Mononuclear cell (primary cell): ENCODE data around the gene PHRF1. TPM values are rescaled to one million over a fixed set of nuclear protein-coding genes. Genes with fewer than 3 reads are reported as not detected.

Source experiments
- H3K27me3 ChIP-seq: 2 replicates; pipeline ENCODE4 v1.6.0; 2011; ENCODE audit warnings: low read length, control low read depth; ENCODE audit not compliant: insufficient read depth
- H3K4me1 ChIP-seq: 2 replicates; pipeline ENCODE4 v1.5.1; 2011; ENCODE audit warnings: mild to moderate bottlenecking, low read length, control low read depth; ENCODE audit not compliant: insufficient read depth
- H3K4me3 ChIP-seq: 2 replicates; pipeline ENCODE4 v1.5.1; 2011; ENCODE audit warnings: mild to moderate bottlenecking, low read length, moderate library complexity
- H3K9me3 ChIP-seq: 2 replicates; pipeline ENCODE4 v1.5.1; 2011; ENCODE audit warnings: low read depth, mild to moderate bottlenecking, control low read depth, low read length
- total RNA-seq: library from RNA; depleted of rRNA; stranded (reverse); fragments of >200 nt; gene quantifications from one replicate; pipeline ENCODE4 v1.2.3, GENCODE V29; 2012

The PHRF1 gene
- total RNA-seq, 1 donor: 25.1 TPM

DNA sequence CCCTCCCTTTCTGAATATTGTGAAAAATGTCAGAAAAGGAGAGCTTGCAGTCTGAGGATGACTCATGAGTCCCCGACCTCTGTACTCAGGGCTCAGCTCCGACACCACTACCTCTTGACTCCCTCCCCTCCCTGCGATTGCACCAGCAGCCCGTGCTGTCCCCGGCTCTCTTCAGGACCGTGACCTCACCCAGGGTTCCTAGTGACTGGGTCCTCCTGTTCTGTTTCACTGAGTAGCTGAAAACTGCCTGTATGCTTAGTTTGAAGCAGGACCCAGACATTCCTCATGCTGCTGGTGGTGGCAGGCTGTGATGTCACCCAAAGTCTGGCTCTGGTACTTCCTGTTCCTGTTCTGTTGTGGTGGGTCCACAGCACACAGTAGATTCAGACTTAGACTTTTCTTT, 11.7 kb downstream of the PHRF1 start:
- Histone ChIP-seq H3K27me3 (no peaks in the 10 kb centered on the region), H3K4me1 (peaks cover 23% of the 10 kb centered on the region), H3K4me3 (no peak overlapping the region), H3K9me3 (no peaks in the 10 kb centered on the region)

DNA sequence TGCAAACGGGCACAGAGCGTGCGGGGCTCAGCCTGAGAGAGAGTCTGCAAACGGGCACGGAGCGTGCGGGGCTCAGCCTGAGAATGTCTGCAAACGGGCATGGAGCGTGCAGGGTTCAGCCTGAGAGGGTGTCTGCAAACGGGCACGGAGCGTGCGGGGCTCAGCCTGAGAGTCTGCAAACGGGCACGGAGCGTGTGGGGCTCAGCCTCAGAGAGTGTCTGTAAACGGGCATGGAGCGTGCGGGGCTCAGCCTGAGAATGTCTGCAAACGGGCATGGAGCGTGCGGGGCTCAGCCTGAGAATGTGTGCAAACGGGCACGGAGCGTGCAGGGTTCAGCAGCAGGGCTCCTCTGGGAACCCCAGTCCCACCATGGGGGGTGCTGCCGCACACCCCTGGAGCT, 13.5 kb downstream of the PHRF1 start:
- Histone ChIP-seq H3K4me1 (peaks cover 23% of the 10 kb centered on the region), H3K27me3 (no peaks in the 10 kb centered on the region), H3K4me3 (no peak overlapping the region), H3K9me3 (no peaks in the 10 kb centered on the region)

DNA sequence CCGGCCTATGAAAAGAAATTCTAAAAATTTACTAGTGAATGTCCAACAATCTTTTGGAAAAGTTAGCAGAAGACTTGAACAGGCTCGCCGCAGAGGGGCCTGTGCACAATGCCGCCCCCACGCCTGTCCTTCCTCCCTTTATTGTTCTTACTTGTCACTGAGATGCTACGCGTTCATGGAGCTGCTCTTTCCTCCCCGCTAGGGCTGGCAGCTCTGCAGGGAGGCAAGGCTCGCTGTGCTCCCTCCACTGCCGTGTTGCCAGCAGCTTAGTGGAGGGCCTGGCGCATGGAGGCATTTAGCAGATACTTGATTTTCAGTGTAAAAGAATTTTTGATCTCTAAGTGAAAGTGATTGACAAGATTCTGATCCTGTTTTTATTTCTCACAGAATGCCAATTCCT, 14.7 kb downstream of the PHRF1 start:
- Histone ChIP-seq H3K9me3 (no peaks in the 10 kb centered on the region), H3K27me3 (no peaks in the 10 kb centered on the region)

DNA sequence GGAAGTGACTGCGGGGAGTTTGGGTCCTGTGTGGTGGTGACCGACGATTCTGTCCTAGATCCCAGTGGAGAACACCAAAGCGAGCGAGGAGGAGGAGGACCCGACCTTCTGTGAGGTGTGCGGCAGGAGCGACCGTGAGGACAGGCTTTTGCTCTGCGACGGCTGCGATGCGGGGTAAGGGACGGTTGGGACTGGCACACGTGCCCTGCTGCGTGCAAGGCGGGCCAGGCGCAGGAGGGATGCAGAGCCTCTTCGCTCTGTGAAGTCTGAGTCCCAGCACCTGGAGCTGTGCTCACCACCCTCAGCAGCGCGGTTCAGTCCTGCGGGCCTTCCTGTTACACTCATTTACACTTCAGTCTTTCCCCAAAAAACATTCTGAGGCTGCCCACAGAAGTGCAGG, 16.2 kb downstream of the PHRF1 start:
- H3K27me3 ChIP-seq: no peaks in the 10 kb centered on the region
- H3K4me3 ChIP-seq: no peak overlapping the region
- H3K4me1 ChIP-seq: peaks cover 11% of the 10 kb centered on the region
- no peaks in the 10 kb centered on the region for H3K9me3 ChIP-seq

More for the DNA sequence above, 14.7 kb downstream of the PHRF1 start:
- Histone ChIP-seq H3K4me1 (peaks cover 23% of the 10 kb centered on the region), H3K4me3 (no peak overlapping the region)

DNA sequence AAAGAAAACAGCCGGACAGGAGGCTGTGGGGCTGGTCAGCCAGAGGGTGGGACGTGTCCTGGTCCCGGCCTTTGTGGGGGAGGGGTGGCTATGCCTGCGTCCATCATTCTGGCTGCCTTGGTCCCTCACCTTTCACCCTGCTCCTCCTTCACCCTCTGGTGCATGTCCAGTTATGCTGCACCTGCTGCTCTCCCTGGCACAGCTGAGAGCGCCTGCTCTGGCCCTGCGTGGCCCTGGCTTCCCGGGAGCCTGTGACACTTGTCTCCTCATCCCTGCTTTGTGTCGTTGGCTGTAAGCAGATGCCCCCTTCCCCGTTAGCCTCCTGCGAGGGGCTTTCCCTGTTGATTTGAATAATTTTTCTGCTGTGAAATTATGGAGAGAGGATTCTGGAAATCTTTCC, 16.6 kb downstream of the PHRF1 start:
- Histone ChIP-seq H3K4me1 (peaks cover 7% of the 10 kb centered on the region), H3K27me3 (no peaks in the 10 kb centered on the region), H3K4me3 (no peak overlapping the region), H3K9me3 (no peaks in the 10 kb centered on the region)

DNA sequence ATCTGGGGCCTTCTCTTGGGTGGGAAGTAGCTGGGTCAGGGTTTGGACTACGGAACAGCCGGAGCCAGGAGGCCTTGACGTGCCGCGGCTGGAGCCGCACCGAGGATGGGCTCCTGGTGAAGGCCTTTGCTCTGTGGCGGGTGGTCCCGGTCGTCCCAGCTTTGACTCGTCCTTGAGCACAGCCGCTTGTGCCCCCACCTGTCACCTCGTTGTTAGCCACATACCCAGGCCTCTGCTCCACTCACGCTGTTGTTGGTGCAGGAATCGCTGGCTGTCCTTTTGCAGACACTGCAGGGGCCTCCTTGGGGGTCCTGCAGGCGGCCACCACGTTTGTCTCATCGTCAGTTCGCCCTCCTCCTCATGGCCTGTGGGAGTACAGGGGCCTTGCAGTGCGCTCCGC, 17.1 kb downstream of the PHRF1 start:
- Histone ChIP-seq H3K4me1 (peaks cover 3% of the 10 kb centered on the region), H3K27me3 (no peaks in the 10 kb centered on the region), H3K9me3 (no peaks in the 10 kb centered on the region), H3K4me3 (no peak overlapping the region)

DNA sequence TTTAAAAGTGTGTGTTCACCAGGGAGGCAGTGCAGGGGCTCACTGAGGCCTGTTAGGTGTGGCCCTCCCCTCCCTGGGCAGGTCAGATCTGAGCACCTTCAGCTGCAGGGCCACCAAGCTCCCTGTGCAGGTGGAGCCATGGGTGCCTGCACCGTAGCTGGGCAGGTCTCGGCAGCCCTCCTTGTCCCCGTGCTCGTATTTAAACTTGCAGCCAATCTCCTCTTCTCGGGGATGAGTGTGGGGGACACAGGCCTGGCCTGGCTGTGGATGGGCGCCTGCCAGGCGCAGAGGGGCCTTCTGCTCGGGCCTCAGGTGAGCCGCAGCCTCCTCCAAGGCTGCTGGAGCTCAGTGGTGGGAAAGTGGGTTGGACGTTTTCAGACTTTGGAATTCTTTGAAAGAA, 19.1 kb downstream of the PHRF1 start:
- Histone ChIP-seq H3K4me1 (no peaks in the 10 kb centered on the region), H3K4me3 (no peak overlapping the region), H3K9me3 (no peaks in the 10 kb centered on the region), H3K27me3 (no peaks in the 10 kb centered on the region)

DNA sequence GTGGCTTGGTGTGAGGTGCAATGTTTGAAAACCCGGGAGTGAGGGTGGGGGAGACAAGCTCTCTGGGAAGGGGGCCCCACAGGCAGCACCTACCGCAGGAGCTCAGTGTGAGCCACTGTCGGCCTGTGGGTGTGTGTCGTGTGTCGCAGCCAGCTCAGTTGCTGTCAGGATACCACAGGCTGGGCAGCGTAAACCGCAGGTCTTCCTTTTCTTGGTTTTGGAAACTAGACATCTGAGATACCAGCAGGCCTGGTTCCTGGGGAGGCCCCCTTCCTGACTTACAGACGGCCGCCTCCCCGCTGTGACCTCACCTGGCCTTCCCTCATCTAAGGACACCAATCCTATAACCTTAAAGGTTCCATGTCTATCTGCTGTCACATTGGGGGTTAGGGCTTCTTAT, 20.1 kb downstream of the PHRF1 start:
- H3K4me1 ChIP-seq: no peaks in the 10 kb centered on the region
- no peak overlapping the region for H3K4me3 ChIP-seq
- H3K27me3 ChIP-seq: no peaks in the 10 kb centered on the region
- H3K9me3 ChIP-seq: no peaks in the 10 kb centered on the region

DNA sequence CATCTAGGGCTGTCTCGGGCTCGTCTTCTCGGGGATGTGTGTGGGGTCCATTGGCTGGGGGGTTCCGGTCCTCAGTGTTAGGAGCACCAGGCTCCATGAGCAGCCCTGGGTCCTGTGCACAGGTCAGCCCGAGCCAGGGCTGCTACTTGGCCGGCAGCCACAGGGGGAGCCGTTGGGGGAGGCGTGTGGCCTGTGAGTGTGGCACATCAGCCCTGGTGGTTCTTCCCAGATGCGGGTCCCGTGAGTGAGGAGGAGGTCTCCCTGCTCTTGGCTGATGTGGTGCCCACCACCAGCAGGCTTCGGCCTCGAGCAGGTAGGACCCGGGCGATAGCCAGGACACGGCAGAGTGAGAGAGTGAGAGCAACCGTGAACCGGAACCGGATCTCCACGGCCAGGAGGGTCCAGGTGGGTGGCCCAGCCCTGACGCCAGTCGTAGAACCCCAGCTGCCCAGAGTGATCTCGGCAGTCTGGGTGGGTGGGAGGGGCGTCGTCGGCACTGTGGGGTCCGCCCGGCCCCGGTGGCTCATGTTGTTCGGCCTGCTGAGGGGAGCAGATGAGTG, 21.0 kb downstream of the PHRF1 start:
- Histone ChIP-seq H3K9me3 (no peaks in the 10 kb centered on the region), H3K27me3 (no peaks in the 10 kb centered on the region), H3K4me1 (no peaks in the 10 kb centered on the region), H3K4me3 (no peak overlapping the region)

DNA sequence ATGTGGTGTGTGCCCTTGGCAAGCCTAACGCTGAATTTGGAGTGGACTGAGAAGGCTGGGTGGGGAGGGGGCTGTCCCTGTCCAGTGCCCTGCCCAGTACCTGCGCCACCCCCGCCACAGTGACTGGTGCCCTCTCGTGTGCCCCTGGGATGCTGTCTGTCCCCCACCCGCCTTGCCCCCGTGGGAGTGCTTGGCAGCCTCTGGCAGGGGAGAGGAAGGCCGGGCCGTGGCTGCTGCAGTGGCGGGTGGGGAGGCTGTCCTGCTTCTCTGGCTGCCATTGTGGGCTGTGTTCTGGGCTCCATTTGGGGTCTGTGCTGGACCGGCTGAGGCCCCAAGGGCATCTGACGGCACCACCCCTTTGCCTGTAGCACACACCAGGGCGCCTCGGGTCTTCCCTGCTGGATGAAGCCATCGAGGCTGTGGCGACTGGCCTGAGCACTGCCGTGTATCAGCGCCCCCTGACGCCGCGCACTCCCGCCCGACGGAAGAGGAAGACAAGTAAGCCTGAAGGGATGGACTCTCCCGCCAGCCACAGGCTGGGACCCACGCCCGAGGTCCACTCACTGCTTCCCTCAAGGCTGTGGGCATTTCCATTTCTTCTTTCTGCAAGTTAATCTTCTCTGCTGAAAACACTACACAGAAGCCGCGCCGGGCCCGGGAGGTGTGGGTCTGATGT, 21.9 kb downstream of the PHRF1 start:
- Histone ChIP-seq H3K27me3 (no peaks in the 10 kb centered on the region), H3K9me3 (no peaks in the 10 kb centered on the region), H3K4me3 (no peak overlapping the region), H3K4me1 (no peaks in the 10 kb centered on the region)

DNA sequence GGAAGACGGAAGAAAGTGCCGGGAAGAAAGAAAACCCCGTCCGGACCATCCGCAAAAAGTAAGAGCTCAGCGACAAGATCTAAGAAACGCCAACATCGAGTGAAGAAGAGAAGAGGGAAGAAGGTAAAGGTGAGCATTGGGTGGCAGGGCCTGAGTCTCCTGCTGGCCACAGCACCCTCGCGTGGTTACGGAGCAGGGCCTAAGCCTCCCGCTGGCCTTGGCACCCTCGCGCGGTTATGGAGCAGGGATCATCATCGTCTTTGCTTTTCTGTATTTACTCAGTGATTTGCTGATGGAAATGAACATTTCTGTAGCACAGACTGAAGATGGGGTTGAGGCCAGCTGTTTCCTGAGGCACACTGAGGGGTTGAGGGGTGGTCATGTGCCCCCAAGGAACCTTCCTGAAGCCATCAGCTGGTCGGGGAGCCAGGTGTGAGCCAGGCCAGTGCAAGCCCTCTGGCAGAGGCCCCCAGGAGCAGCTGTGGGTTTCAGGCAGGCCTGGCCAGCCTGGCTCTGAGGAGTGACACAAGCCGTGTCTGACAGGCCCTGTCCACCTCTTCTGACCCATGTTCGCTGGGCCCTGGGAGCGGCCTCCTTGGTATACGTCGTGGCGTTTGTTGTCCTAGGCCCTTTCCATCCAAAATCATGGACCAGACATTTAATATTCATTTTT, 25.4 kb downstream of the PHRF1 start:
- Histone ChIP-seq H3K4me3 (no peak overlapping the region), H3K9me3 (no peaks in the 10 kb centered on the region), H3K4me1 (no peaks in the 10 kb centered on the region), H3K27me3 (no peaks in the 10 kb centered on the region)

DNA sequence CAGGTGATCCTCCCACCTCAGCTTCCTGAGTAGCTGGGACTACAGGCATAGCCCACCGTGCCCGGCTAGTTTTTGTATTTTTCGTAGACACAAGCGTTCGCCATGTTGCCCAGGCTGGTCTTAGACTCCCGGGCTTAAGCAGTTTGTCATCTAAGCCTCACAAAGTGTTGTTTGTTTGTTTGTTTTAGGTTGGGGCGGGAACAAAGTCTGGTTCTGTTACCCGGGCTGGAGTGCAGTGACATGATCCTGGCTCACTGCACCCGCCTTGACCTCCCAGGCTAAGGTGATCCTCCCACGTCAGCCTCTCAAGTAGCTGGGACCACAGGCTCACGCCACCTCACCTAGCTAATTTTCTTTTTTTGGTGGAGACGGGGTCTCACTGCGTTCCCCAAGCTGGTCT, 26.9 kb downstream of the PHRF1 start:
- Histone ChIP-seq H3K4me1 (no peaks in the 10 kb centered on the region), H3K9me3 (no peaks in the 10 kb centered on the region), H3K4me3 (no peak overlapping the region), H3K27me3 (no peaks in the 10 kb centered on the region)

DNA sequence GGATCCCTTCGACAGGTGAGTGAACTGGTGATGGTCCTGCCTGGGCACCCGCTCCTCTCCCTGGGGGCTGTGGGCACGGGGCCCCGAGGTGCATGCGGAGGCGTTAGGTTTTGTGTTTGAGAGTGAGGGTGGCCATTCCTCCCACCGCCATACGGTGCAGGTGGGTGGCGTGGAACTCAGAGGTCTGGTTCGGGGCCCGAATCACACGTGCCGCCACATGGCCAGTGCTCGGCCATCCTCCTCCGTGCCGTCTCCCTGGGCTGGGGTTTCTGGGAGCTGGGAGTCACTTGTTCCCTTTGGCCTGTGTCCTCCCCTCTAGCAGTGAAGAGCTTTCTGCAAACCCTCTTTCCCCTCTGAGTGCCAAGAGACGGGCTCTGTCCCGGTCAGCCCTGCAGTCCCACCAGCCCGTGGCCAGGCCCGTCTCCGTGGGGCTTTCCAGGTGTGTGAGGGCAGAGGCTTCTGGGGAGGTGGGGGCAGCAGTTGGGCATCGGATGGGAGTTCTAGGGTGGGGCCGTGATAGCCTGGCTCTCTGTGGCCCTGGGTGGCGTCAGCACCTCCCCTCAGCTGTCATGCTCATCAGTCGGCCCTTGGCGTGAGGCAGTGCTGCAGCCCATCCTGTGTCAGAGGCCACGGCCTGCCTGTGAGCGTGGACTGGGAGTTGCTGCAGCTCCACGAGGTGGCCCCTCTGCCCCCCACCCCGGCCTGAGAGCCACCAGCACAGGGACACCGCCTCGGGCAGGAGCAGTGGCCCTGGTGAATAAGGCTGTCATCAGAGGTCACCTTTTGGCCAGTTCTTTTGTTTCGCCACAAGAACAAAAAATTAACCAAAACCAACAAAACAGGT, 29.2 kb downstream of the PHRF1 start:
- no peaks in the 10 kb centered on the region for H3K27me3 ChIP-seq
- H3K4me1 ChIP-seq: no peaks in the 10 kb centered on the region
- no peaks in the 10 kb centered on the region for H3K9me3 ChIP-seq
- H3K4me3 ChIP-seq: no peak overlapping the region

DNA sequence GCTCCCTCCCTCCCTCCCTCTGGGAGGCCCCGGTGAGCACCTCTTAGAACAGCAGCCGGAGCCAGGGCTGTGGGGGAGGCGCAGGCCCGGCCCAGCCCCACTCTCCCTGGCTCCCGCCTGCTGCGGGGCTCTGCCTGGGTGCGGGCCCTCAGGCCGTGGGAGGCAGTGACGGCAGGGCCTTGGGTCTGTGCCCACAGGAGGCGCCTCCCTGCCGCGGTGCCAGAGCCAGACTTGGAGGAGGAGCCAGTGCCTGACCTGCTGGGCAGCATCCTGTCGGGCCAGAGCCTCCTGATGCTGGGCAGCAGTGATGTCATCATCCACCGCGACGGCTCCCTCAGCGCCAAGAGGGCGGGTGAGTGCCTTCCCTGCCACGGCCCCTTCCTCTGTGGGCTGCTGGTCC, 30.0 kb downstream of the PHRF1 start:
- no peaks in the 10 kb centered on the region for H3K4me1 ChIP-seq
- H3K9me3 ChIP-seq: no peaks in the 10 kb centered on the region
- no peaks in the 10 kb centered on the region for H3K27me3 ChIP-seq
- no peak overlapping the region for H3K4me3 ChIP-seq
